Renal cortex interstitium (tissue), 11 donors: ENCODE measurements around the gene HDAC5. TPM values are rescaled to one million over a fixed set of nuclear protein-coding genes. Genes with fewer than 3 reads are reported as not detected.
"Not testable (repeated sequence)": the region's sequence is repeated elsewhere in the genome, so short reads cannot be mapped to it uniquely, and the experiment has no call there.

Experiments
- DNase-seq, 11 donors: peaks; one replicate each; pipeline ENCODE4 v3.0.0-alpha.2; 2013; ENCODE audit warnings: low read depth in 9 of 11, low spot score in 4 of 11; ENCODE audit errors: extremely low read depth in 1 of 11
- polyA plus RNA-seq, 3 donors: library from polyadenylated mRNA; unstranded; fragments of 120-200 nt; gene quantifications; one replicate each; pipeline ENCODE4 v1.2.1, GENCODE V29; 2013; ENCODE audit not compliant: insufficient read length in 3 of 3

Gene HDAC5
- polyA plus RNA-seq, 3 donors, result 44.7 to 59.4 (median 55.3) TPM

GRCh38 chr17:44115585-44116415, 7.6 kb downstream of the HDAC5 start:
- no peak for DNase-seq

DNA sequence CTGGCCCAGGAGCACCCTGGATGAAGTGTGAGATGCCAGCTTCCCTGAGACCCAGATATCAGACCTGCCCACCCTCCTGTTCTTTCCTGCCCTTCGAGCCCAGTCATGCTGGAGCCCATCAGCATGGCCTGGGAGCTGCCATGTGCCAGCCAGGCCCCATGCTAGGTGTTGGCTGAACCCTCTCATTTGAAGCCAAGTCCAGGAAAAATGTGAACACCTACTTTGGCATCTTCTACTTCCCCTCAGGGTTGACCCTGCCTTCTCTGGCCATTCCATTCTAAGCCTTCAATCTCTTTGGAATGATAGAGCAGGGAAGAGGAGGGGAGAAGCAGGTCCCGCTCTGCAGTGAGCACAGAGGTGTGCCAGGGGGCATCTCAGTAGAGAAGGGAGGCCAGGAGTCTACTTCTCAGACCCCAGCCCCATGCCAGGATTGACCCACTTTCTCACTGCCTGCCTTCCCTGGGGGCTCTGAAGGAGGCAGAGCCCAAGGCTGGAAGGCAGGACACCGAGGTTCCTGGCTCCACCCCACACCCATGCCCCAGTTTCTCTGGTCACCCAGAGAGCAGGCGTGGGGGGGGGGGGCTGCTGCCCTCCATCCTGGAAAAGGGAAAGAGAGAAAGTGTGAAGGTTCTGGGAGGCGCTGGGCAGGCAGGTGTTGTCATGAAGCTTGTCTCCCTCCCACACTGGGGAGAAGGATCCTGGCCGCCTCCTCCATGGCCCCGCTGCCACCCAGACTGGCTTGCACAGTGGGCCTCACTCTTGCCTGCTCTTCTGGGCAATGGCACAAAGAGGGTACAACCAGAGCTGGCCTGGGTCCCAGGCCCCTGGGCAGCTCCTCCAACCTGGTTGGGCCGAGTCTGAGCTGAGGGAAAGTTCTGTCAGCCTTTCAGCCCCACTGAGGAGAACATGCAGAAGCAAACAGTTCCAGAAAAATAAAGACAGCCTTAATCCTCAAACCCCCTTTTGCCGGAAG, 9.3 kb downstream of the HDAC5 start:
- DNase-seq, result no peak

DNA sequence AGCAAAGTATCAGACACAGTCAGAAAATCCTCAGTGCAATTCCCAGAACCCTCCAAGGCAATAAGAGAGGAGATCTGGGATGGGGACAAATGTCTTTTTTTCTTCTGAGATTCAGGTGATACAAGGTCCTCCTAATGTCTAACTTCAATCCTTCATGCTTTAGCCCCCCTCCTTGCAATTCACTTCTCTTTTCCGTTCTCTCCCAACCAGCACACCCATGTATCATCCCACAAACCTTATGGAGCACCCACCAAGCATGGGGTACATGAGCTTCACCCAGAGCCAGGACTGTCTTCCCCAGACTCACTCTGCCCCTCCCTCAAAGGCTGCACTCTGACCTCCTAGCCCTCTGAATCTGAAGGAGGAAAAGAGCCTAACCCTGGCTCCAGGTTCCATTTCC, 10.1 kb downstream of the HDAC5 start:
- no peak for DNase-seq

DNA sequence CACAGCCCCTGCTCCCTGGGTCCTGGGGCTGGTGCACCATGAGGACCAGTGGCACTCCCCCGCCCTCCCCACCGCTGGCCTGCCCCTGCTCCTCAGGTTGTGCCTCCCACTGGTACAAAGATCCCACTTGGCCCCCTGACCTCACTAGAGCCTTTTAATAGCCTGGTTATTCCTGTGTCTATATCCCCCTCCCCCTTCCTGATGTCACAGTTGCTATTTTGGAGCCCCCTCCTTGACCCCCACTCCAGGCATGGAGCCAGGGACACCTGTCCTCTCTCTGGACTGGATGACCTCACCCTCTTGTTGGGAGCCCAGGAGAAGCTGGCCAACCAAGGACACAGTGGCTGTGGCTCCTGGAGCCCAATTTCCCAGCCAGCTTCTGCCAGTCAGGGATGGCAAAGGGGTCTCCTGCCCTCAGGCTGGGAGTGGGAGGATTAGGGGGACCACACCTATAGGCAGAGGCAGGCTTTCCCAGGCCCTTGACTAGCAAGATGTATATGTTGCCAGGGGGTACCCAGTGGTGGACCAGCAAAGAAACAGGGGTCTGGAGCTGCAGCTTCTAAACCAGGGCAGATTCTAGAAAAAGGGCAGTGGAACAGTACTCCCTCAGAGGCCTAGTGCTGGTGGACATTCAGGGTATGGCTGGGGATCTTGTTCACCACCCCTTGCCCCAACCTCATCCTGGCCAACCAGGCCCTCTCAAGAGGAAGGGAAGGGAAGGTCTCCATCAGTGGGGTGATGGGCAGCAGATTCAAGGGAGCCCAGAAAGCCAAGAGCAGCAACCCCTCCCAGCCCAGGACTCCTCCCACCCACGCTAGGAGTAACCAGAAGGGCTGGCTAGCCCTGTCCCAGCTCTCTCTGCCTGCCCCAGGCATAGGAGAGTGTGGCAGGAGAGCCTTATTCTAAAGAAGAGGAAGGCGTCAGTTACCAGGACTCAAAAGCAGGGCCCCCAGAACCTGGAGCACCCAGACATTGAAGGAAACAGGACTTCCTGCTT, 10.9 kb downstream of the HDAC5 start:
- no peak for DNase-seq

DNA sequence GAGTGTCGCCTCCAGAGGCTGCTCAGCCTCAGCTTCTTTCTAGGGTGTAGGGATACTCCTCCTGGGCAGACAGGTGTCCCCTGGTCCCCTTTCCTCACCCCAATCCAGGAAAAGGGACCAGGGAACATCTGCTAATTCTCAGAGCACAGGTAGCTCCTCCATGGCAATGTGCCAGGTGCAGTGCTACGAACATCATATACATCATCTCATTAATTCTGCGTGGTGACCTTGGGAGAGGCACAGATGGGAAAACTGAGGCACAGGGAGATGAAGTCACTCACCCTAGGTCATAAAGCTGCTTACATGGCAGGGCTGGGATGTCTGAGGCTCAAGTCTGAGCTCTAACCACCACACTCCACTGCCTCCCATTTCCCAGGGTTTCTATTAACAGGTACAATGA, 11.7 kb downstream of the HDAC5 start:
- DNase-seq, result no peak

GRCh38 chr17:44110823-44111633, 12.4 kb downstream of the HDAC5 start:
- DNase-seq, result peak; percentile 61 to 90 (median 84)

- no peak for DNase-seq
Measured at GRCh38 chr17:44110011-44110686, 13.3 kb downstream of the HDAC5 start.

DNA sequence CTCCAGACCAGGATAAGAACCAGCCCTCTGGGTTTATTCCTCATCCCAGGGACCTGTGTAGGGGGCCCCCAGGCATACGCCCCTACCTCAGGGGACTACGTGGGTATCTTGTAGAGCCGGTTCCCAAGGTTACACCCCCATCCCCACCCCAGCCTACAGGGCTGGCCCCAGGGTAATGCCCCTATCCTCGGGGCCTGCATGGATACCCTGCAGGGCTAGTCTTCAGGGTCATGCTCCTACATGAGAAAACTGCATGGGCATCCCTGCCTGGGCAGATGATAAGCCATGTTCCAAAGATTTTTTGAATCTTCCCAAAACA, 14.2 kb downstream of the HDAC5 start:
- DNase-seq, result no peak

- DNase-seq, result peak in 2 of 11 donors; percentile 39 to 52
Measured at GRCh38 chr17:44108440-44109311, 14.8 kb downstream of the HDAC5 start.

DNA sequence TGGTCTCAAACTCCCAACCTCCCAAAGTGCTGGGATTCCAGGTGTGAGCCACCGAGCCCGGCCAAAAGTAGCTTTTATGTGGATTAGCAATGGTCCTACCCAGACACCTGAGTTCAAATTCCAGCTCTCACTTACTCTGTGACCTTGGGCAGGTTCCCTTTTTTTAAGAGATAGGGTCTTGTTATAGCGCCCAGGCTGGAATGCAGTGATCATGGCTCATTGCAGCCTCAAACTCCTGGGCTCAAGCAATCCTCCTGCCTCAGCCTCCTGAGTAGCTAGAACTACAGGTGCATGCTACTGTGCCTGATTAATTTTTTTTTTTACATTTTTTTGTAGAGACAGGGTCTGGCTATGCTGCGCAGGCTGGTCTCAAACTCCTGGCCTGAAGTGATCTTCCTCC, 16.6 kb downstream of the HDAC5 start:
- no peak for DNase-seq

DNA sequence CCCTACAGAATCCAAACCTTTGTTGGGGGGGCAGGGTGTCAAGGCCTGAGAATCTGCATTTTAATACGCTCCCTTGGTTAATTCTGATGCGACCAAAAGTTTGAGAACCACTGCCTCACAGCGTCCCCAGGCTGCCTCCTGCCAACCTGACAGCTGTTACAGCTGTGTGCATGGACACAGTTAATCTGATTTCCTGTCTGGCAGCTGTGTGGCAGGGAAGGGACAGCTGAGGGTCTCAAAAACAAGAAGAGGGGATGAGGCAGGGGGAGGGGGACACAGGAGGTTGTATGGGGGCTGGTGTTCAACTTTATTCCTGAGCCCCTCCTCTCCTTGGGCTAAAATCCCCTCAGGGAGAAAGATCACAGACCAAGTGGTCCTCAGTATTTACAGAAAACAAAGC, 17.5 kb downstream of the HDAC5 start:
- no peak for DNase-seq

GRCh38 chr17:44105483-44105882, 18.0 kb downstream of the HDAC5 start:
- no peak for DNase-seq

GRCh38 chr17:44102849-44103622, 20.4 kb downstream of the HDAC5 start:
- DNase-seq, result no peak

- not testable (repeated sequence) for DNase-seq
Measured at GRCh38 chr17:44101858-44102257, 21.6 kb downstream of the HDAC5 start.

- no peak for DNase-seq
Measured at GRCh38 chr17:44097110-44097958, 26.1 kb downstream of the HDAC5 start.
